BJ (cell line): ENCODE measurements around the gene TRIM65. TPM values are rescaled to one million over a fixed set of nuclear protein-coding genes. Genes with fewer than 3 reads are reported as not detected.

Experiments used
- CTCF ChIA-PET: fragments of 350-600 bp; formaldehyde crosslinking; extraction: SDS; loops from one replicate; lab custom pipeline; 2021; ENCODE audit warnings: antibody characterized with exemption, inconsistent platforms; lab: Yijun Ruan, JAX
- POLR2A ChIA-PET: fragments of 300-600 bp; sonication (Branson Sonifier 250); formaldehyde crosslinking; extraction: SDS; loops from one replicate; lab custom pipeline; 2021; ENCODE audit warnings: antibody characterized with exemption; lab: Charles Lee
- DNase-seq: peaks from one replicate; pipeline ENCODE4 v3.0.0-alpha.2; 2011; ENCODE audit warnings: low read depth
- H3K27me3 ChIP-seq: 2 replicates; pipeline ENCODE4 v1.6.0; 2011; ENCODE audit warnings: low read length; ENCODE audit not compliant: control insufficient read depth, insufficient read depth
- H3K36me3 ChIP-seq: 2 replicates; pipeline ENCODE4 v1.5.1; 2011; ENCODE audit warnings: low read length; ENCODE audit not compliant: control insufficient read depth, insufficient read depth
- H3K4me3 ChIP-seq: 2 replicates; pipeline ENCODE4 v1.5.1; 2011; ENCODE audit warnings: low read depth, mild to moderate bottlenecking, control low read depth, low read length
- polyA plus RNA-seq: library from polyadenylated mRNA; depleted of rRNA; stranded (reverse); fragments of >200 nt; gene quantifications from 2 replicates; pipeline ENCODE4 v1.2.3, GENCODE V29; 2011
- TF ChIP-seq, protein P1 (sequence below): IDR thresholded peaks from 2 replicates; pipeline ENCODE4 v1.5.1; 2011; ENCODE audit warnings: low read depth, mild to moderate bottlenecking, control low read depth, inconsistent platforms, low read length, moderate library complexity; ENCODE audit not compliant: insufficient read depth

TRIM65 gene
- polyA plus RNA-seq, 1 experiment = 8.6 TPM

DNA sequence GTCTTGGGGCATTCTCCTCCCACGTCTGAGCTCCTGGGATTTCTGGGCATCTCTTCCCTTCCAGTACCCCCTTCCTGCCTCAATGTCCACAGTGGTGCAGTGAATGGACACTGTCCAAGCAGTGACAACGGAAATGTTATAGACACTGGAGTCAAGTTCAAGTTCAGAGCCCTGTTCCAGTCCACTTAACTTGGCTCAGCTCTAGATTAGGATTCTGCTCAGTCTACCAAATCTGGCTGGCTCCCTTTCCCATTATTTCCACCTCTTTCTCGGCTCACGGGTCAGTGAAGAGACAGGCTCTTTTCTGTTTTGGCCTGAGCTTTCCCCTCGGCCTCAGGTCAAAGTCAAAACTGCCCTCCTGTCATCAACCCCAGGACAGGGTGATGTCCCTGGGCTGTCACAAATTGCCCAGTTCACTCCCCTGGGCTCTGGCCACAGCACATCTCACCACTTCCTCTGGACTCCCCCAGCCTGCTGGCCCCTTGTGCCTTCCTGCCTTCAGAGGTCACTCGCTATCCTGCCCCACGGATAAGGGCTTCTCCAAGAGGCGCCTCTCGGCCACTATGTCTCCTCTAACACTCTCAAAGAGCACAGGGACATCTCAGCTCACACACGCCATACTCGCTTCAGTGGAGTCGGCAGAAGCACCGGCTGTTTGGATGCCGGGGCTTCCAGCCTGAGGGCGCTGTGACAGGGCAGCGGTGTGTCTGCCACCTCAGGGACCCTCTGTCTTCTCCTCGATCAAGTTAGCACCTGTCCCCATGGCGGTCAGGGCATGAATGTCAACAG, 25.6 kb upstream of the TRIM65 start:
- CTCF ChIA-PET = interaction anchor here (1.5 kb wide), 2 partner anchors 17 to 83 kb away, joined by 3 to 4 read pairs; no protein-coding TSS in a partner anchor
- no peak for DNase-seq
- Histone ChIP-seq H3K36me3 (peaks cover 1% of the 10 kb centered on the region), H3K4me3 (no peak overlapping the region), H3K27me3 (no peaks in the 10 kb centered on the region)
- TF ChIP-seq, protein P1, sequence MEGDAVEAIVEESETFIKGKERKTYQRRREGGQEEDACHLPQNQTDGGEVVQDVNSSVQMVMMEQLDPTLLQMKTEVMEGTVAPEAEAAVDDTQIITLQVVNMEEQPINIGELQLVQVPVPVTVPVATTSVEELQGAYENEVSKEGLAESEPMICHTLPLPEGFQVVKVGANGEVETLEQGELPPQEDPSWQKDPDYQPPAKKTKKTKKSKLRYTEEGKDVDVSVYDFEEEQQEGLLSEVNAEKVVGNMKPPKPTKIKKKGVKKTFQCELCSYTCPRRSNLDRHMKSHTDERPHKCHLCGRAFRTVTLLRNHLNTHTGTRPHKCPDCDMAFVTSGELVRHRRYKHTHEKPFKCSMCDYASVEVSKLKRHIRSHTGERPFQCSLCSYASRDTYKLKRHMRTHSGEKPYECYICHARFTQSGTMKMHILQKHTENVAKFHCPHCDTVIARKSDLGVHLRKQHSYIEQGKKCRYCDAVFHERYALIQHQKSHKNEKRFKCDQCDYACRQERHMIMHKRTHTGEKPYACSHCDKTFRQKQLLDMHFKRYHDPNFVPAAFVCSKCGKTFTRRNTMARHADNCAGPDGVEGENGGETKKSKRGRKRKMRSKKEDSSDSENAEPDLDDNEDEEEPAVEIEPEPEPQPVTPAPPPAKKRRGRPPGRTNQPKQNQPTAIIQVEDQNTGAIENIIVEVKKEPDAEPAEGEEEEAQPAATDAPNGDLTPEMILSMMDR = no peak
- POLR2A ChIA-PET = no interaction called here

DNA sequence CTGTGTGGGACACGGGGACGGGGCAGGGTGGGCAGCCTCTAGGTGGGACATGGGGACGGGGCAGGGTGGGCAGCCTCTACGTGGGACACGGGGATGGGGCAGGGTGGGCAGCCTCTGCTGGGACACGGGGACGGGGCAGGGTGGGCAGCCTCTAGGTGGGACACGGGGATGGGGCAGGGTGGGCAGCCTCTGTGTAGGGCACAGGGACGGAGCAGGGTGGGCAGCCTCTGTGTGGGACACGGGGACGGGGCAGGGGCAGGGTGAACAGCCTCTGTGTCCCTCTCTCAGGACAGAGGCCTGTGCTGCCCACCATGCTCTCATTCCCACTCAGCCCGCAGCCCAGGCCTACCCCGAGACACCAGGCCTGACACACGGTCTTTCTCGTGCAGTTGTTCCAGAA, 24.8 kb upstream of the TRIM65 start:
- H3K27me3 ChIP-seq = no peaks in the 10 kb centered on the region
- TF ChIP-seq, protein P1 = no peak
- H3K36me3 ChIP-seq = peaks cover 1% of the 10 kb centered on the region
- POLR2A ChIA-PET = no interaction called here
- H3K4me3 ChIP-seq = no peak overlapping the region
- no peak for DNase-seq
- CTCF ChIA-PET = interaction anchor here (1.5 kb wide), 2 partner anchors 16 to 83 kb away, joined by 3 to 4 read pairs; no protein-coding TSS in a partner anchor

DNA sequence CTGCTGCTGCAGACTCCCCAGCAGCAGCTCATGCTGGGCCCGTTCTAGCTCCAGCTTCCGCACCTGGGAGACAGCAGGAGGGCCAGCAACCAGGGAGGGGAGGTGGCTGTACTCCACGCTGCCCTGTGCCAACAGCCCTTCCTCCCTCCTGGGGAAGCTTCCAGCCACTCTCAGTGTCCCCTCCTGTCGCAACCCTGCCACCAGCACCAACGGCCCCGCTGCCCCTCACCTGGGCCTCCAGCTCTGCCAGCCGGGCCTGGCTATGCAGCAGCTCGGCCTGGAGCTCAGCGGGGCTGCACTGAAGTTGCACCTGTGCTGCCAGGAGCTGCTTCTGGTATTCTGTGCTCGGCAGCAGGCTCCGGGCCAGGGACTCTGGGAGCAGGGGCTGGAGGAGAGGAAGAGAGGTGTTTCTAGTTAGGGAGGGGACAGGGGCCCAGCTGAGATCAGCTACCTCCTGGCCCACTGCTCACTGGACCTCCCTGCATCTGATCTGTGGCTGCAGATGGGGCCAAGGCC, 23.4 kb upstream of the TRIM65 start:
- no peak overlapping the region for H3K4me3 ChIP-seq
- DNase-seq = no peak
- POLR2A ChIA-PET = no interaction called here
- H3K27me3 ChIP-seq = no peaks in the 10 kb centered on the region
- CTCF ChIA-PET = interaction anchor here (0.8 to 1.3 kb wide), 2 partner anchors 15 to 85 kb away, joined by 3 to 4 read pairs; partner anchors contain the start of gene MRPL38
- no peaks in the 10 kb centered on the region; the same call in none of the 2 replicates for H3K36me3 ChIP-seq
- TF ChIP-seq, protein P1 = no peak

DNA sequence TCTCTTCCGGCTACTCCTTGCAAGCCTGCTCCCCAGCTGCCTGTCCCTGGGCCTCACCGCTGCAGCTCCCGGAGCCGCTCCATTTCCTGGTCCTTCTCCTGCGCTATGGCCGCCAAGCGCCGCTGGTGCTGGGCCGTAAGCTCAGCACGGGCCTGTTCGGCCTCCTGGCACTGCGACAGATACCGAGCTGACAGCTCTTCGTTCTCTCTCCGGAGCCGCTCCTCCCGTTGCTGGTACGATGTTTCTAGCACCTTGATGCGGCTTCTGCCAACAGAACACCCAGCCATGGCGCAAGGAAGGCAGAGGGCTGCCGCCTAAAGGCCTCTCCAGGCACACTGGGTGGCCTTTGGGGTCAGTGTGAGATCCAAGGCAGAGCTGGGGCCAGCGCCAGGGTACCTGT, 22.9 kb upstream of the TRIM65 start:
- TF ChIP-seq, protein P1 = no peak
- no peak overlapping the region for H3K4me3 ChIP-seq
- ChIA-PET CTCF (interaction anchor here (0.8 to 1.3 kb wide), 2 partner anchors 15 to 85 kb away, joined by 3 to 4 read pairs; partner anchors contain the start of gene MRPL38), POLR2A (interaction anchor here (0.5 kb wide), 1 partner anchor 10 kb away, joined by 3 read pairs; no protein-coding TSS in a partner anchor)
- DNase-seq = no peak
- H3K27me3 ChIP-seq = no peaks in the 10 kb centered on the region
- no peaks in the 10 kb centered on the region; the same call in none of the 2 replicates for H3K36me3 ChIP-seq

DNA sequence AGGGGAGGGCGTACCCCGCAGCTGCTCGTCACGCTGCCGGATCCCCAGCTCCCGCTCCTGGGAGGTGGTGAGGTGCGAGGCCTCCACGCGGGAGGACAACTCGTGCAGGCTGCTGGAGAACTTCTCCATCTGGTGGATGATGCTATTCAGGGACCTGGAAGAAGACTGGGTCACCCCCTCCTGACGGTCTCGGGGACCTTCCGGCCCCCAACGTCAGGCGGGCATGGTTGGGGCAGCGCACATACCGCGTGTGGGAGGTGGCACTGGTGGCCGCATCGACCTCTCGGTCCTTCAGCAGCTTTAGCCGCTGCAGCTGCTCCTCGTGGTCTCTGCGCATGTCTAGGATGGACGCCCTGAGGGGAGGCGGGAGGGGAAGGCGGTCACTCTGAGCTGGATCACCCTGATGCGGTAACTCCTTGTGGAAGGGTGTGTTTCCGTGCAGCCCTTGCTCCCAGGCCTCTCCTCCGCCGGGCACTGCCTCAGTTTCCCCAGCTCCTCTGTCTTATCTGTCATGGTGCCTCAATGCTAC, 21.2 kb upstream of the TRIM65 start:
- POLR2A ChIA-PET = no interaction called here
- no peaks in the 10 kb centered on the region for H3K27me3 ChIP-seq
- TF ChIP-seq, protein P1 = no peak
- H3K4me3 ChIP-seq = no peak overlapping the region
- DNase-seq = no peak
- peaks cover 2% of the 10 kb centered on the region; the same call in 1 of the 2 replicates for H3K36me3 ChIP-seq
- CTCF ChIA-PET = interaction anchor here (0.7 to 2.7 kb wide), 4 partner anchors 9 to 96 kb away, joined by 3 to 11 read pairs (median 4); no protein-coding TSS in a partner anchor
